ENCODE measurements around the gene ENTPD1. TPM values are rescaled to one million over a fixed set of nuclear protein-coding genes. Genes with fewer than 3 reads are reported as not detected.
"Not testable (repeated sequence)": the region's sequence is repeated elsewhere in the genome, so short reads cannot be mapped to it uniquely, and the experiment has no call there.

ENTPD1 gene
- total RNA-seq, 1 donor from 2014 or later = 20.4 TPM

- intact Hi-C loops (cut with micrococcal nuclease) = no loop called here
These were observed 94.8 kb downstream of the ENTPD1 start for GRCh38 chr10:95850791-95851190.

DNA sequence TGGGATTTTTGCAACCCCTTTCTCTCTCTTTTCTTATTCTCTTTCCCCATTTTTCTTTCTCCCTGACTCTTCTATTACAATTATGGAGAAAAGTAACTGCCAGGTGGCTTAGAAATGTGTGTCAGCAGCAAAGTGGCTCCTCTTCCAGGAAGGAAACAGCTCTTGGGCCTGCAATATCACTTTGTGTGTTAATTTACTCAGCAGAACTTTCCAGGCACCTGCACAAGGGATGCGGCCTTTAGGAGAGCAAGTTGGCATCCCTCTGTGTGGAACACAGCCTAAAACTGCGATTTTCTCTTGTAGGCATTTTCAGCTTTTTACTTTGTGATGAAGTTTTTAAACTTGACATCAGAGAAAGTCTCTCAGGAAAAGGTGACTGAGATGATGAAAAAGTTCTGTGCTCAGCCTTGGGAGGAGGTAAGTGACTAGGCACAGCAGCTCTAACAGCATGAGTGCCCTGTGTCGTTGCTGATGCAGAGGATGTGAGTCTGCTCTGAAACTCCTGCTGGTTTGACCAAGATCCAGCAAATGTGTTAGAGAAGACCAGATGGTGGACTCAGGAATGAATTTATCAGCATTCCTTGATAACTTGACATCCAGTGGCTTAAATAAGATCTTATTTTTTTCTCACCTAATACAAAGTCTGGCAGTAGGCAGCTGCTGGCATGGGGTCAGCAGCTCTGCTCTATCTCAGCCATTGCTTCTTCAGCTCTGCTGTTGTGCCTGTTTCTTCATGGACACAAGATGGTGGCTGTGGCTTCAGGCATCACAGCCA is 104.4 kb downstream of the ENTPD1 start:
- intact Hi-C loops (cut with micrococcal nuclease) = no loop called here

GRCh38 chr10:95861386-95861785 is 105.4 kb downstream of the ENTPD1 start:
- intact Hi-C loops (cut with micrococcal nuclease) = no loop called here

- intact Hi-C loops (cut with micrococcal nuclease) = loop anchor here (1.0 to 2.0 kb wide), 4 partner anchors 24 to 434 kb away; partner anchors contain the start of gene CC2D2B
These were observed 109.2 kb downstream of the ENTPD1 start for GRCh38 chr10:95864906-95865813.

GRCh38 chr10:95865814-95866466 is 110.0 kb downstream of the ENTPD1 start:
- intact Hi-C loops (cut with micrococcal nuclease) = loop anchor here (1.0 to 2.0 kb wide), 4 partner anchors 25 to 435 kb away; partner anchors contain the start of gene CC2D2B

DNA sequence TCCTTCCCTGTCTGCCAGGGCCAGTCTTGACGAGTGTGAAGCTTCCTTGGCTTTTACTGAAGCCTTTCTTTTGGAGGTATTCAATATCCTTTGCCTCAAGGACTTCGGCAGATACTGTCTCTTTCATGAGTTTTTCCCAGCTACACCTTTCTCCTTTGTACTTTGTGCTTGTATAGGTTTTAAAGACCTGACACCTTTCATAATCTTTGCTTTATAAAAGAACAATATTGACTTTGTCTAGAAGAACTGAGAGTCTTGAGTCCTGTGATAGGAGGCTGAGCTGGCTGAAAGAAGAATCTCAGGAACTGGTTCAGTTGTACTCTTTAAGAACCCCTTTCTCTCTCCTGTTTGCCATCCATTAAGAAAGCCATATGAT is 110.5 kb downstream of the ENTPD1 start:
- intact Hi-C loops (cut with micrococcal nuclease) = no loop called here

GRCh38 chr10:95867866-95868265 is 111.9 kb downstream of the ENTPD1 start:
- intact Hi-C loops (cut with micrococcal nuclease) = no loop called here

DNA sequence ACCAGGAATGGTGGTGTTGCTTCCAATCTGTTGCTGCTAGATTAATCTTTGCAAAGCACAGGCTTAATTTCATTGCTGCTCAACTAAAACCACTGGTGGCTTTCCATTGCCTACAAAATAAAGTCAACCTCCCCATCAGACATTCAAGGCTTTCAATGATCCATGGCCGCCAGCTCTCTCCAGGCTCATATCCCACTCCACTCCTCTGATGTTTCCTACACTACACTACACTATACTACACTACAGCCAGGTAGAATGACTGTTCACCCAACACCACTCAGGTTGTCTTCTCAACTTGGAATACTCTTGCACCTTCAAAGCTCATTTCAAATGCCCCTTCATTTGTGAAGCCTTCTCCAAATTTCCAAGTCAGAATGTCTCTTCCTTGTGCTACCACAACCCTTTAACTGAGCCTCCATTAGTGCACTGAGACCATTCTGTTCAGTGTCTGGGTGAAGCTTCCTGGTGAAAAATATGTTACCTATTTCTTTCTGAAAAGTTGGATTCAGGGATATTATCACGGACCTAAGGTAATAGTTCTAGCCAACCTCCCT is 116.3 kb downstream of the ENTPD1 start:
- intact Hi-C loops (cut with micrococcal nuclease) = no loop called here

DNA sequence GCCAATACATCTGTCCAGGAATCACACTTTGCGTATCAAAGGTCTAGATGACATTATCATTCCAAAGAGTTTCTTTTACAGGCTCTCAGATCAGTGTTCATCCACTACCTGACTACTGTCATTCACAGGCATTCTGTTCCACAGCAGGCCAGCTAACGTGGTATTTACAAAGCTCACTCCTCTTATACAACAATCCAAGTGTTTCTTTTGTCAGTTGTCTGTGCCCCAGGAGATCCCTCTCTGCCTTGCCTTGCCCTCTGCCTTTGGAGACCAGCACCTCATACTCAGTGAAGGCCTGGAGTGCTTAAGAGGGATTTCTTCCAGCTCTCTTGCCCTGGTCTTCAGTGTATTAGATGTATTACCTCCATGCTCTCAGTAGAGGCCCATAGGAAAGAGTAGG is 117.2 kb downstream of the ENTPD1 start:
- intact Hi-C loops (cut with micrococcal nuclease) = no loop called here

DNA sequence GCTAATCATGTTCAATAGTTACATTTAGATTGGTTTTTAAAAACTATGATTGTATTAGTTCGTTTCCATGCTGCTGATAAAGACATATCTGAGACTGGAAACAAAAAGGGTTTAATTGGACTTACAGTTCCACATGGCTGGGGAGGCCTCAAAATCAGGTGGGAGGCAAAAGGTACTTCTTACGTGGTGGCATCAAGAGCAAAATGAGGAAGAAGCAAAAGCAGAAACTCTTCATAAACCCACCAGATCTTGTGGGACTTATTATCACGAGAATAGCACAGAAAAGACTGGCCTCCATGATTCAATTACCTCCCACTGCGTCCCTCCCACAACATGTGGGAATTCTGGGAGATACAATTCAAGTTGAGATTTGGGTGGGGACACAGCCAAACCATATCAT is 117.7 kb downstream of the ENTPD1 start:
- intact Hi-C loops (cut with micrococcal nuclease) = no loop called here

GRCh38 chr10:95874783-95875182 is 118.8 kb downstream of the ENTPD1 start:
- intact Hi-C loops (cut with micrococcal nuclease) = not testable (repeated sequence)

GRCh38 chr10:95876756-95877155 is 120.8 kb downstream of the ENTPD1 start:
- intact Hi-C loops (cut with micrococcal nuclease) = no loop called here

DNA sequence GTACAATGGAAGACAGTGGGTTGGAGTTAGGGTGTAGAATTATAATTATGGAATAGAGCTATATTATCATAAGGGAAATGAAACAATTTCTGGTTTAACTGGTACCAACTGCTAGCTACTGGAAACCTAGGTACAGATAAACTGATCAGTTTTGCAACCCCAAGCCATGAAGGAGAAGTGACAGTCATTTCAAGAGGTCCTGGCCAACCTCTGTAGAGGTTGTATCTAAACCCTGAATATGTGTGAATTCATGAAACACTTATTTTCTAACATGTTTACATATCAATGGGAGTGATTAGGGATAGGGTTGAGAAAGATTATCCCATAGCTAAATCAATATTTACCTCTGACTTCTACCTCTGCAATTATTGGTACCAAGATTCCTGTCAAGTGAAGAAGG is 121.9 kb downstream of the ENTPD1 start:
- intact Hi-C loops (cut with micrococcal nuclease) = no loop called here

GRCh38 chr10:95880704-95881103 is 124.7 kb downstream of the ENTPD1 start:
- intact Hi-C loops (cut with micrococcal nuclease) = no loop called here

DNA sequence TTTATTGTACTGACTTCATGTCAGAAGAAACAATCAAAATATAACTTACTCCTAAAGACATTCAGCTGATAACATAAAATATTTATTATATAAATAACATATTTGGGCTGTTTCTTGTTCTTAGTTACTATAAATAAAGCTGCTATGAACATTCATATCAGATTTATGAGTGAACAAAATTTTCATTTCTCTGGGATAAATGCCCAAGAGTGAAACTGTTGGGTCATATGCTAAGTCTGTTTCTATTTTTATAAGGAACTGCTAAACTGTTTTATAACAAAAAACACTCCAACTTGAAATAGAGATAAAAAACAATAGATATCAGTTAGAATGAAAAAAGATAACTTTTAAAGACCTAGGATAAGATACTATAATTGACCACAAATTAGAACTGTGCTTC is 125.4 kb downstream of the ENTPD1 start:
- intact Hi-C loops (cut with micrococcal nuclease) = no loop called here

GRCh38 chr10:95889830-95890229 is 133.9 kb downstream of the ENTPD1 start:
- intact Hi-C loops (cut with micrococcal nuclease) = no loop called here

DNA sequence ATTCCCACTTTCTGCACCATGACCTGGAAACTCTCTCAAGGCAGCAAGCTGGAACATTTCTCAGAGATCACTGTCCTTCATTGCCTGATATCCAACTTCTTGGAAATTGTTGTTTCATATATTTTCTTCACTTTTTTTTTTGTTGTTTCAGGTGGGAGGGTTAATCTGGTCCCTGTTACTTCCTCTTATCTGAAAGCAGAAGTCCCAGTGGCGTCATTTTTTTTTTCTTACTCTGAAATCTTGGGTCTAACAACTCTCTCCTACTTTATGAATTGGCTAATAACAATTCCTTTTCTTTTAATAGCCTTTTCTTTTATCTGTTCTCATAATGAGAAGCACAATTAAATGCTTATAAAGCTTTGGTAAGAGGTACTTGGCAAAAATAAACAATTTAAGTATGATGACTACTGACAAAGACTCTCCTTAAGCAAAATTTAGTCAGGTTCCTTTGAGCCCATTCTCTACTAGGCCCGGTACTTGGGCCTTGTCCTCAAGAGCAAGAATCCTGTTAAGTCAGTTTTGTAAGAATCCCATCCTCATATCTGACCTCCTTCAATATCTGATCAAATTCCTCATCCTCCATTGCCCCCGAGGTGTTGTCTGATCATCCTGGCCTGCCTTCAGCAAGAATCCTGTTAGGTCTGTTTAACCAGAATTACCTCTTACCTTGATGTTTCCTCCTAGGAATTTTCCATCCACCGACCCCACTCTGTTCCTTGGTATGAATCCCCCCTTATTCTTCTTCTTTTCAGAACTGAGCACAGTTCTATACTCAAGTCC is 140.3 kb downstream of the ENTPD1 start:
- intact Hi-C loops (cut with micrococcal nuclease) = no loop called here

GRCh38 chr10:95905897-95906580 is 150.1 kb downstream of the ENTPD1 start:
- intact Hi-C loops (cut with micrococcal nuclease) = loop anchor here (5.0 to 10.0 kb wide), 3 partner anchors 136 to 929 kb away; partner anchors contain the start of genes CCNJ and LCOR

DNA sequence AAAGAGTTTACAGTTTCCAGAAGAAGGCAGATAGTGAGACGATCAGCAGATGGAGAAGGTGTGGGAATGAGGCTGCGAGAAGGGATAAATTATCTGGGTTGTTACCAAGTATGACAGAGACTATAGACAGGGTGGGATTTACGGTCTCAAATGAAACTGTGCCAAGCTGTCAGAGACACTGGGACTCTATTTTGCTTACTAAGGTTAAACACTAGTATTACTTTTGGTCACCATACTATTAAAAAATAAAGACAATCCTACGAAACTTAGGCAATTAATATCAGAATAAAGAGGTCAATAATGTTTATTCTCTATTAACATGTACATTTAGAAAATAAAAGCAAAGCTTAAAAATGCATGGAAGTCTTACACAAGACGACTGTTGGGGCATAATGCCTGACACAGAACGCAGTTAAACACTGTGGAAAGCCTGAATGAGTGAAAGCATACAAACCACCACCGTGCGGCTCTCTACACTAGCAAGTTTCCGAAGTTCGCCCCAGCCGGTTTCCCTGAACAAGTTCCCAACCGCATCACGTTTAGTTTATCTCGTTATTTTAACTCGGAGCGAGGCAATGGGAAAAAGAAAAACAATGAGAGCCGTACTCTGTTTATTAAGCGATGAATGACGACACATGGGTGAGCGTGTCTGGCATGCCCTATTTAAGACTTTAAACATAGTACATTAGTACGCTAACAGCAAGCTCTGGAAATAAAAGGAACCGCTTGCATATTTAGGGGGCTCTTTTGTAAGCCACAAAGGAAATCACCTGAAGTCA is 150.9 kb downstream of the ENTPD1 start:
- intact Hi-C loops (cut with micrococcal nuclease) = loop anchor here (1.0 to 10.0 kb wide), 8 partner anchors 42 to 928 kb away; partner anchors contain the start of genes CCNJ, LCOR and ZNF518A

Data from T-helper 2 cell treated with Interferon-gamma antibody and Interleukin-4, amounts not matched to agents 100 ng/mL and 5 ng/mL, for 36 hours (primary cell).